Measurements from ENCODE around the gene RBMS1. TPM values are rescaled to one million over a fixed set of nuclear protein-coding genes. Genes with fewer than 3 reads are reported as not detected.

Gene RBMS1
- total RNA-seq, 2 experiments from 2014 or later = 84.7 to 87.9 TPM

GRCh38 chr2:160232905-160233475 is 260.6 kb downstream of the RBMS1 start:
- H3K4me1 Mint-ChIP-seq (ENCODE audit: low read depth) = no peaks in the 10 kb centered on the region
- POLR2A ChIA-PET = no interaction called here
- CTCF ChIA-PET = interaction anchor here (0.7 to 1.2 kb wide), 4 partner anchors 19 to 123 kb away, joined by 3 to 4 read pairs (median 3); no protein-coding TSS in a partner anchor

GRCh38 chr2:160229591-160229990 is 264.0 kb downstream of the RBMS1 start:
- CTCF ChIA-PET = interaction anchor here (0.7 to 1.7 kb wide), 3 partner anchors 11 to 23 kb away, joined by 3 to 5 read pairs (median 3); no protein-coding TSS in a partner anchor
- no peaks in the 10 kb centered on the region for H3K36me3 Mint-ChIP-seq (ENCODE audit: low read depth)
- DNase-seq = no peak
- H3K27me3 Mint-ChIP-seq (ENCODE audit: low read depth) = peaks cover 15% of the 10 kb centered on the region
- POLR2A ChIA-PET = no interaction called here
- no peak overlapping the region for H3K27ac Mint-ChIP-seq
- H3K4me3 Mint-ChIP-seq = no peak overlapping the region
- no peak for ATAC-seq
- no peaks in the 10 kb centered on the region for H3K9me3 Mint-ChIP-seq (ENCODE audit: insufficient read depth)
- H3K4me1 Mint-ChIP-seq (ENCODE audit: low read depth) = peaks cover 2% of the 10 kb centered on the region

More at GRCh38 chr2:160232905-160233475, 260.6 kb downstream of the RBMS1 start:
- Mint-ChIP-seq H3K27me3 (ENCODE audit: low read depth) (peaks cover 14% of the 10 kb centered on the region), H3K27ac (no peak overlapping the region), H3K9me3 (ENCODE audit: insufficient read depth) (no peaks in the 10 kb centered on the region), H3K4me3 (no peak overlapping the region), H3K36me3 (ENCODE audit: low read depth) (no peaks in the 10 kb centered on the region)
- ATAC-seq (no peak), DNase-seq (no peak)

GRCh38 chr2:160228141-160228917 is 265.3 kb downstream of the RBMS1 start:
- H3K4me3 Mint-ChIP-seq = no peak overlapping the region
- DNase-seq = no peak
- no peak for ATAC-seq
- CTCF ChIA-PET = no interaction called here
- H3K9me3 Mint-ChIP-seq (ENCODE audit: insufficient read depth) = no peaks in the 10 kb centered on the region
- H3K27ac Mint-ChIP-seq = no peak overlapping the region
- no peaks in the 10 kb centered on the region for H3K36me3 Mint-ChIP-seq (ENCODE audit: low read depth)
- peaks cover 10% of the 10 kb centered on the region for H3K27me3 Mint-ChIP-seq (ENCODE audit: low read depth)
- POLR2A ChIA-PET = no interaction called here
- peaks cover 12% of the 10 kb centered on the region for H3K4me1 Mint-ChIP-seq (ENCODE audit: low read depth)

- Mint-ChIP-seq H3K36me3 (ENCODE audit: low read depth) (no peaks in the 10 kb centered on the region), H3K27me3 (ENCODE audit: low read depth) (peaks cover 10% of the 10 kb centered on the region), H3K9me3 (ENCODE audit: insufficient read depth) (no peaks in the 10 kb centered on the region), H3K4me3 (no peak overlapping the region), H3K4me1 (ENCODE audit: low read depth) (peaks cover 17% of the 10 kb centered on the region), H3K27ac (no peak overlapping the region)
- ChIA-PET POLR2A (no interaction called here), CTCF (no interaction called here)
- ATAC-seq = no peak
- DNase-seq = no peak
Observed at GRCh38 chr2:160227293-160227915, 266.2 kb downstream of the RBMS1 start.

- ChIA-PET POLR2A (interaction anchor here (0.5 kb wide), 1 partner anchor 180 kb away, joined by 4 read pairs; no protein-coding TSS in a partner anchor), CTCF (no interaction called here)
- no peaks in the 10 kb centered on the region for H3K9me3 Mint-ChIP-seq (ENCODE audit: insufficient read depth)
Observed at GRCh38 chr2:160226367-160226766, 267.2 kb downstream of the RBMS1 start.

GRCh38 chr2:160225722-160226121 is 267.9 kb downstream of the RBMS1 start:
- ATAC-seq = no peak
- no peaks in the 10 kb centered on the region for H3K36me3 Mint-ChIP-seq (ENCODE audit: low read depth)
- H3K4me3 Mint-ChIP-seq = no peak overlapping the region
- ChIA-PET CTCF (interaction anchor here (1.2 to 1.3 kb wide), 2 partner anchors 12 to 26 kb away, joined by 3 to 4 read pairs; no protein-coding TSS in a partner anchor), POLR2A (no interaction called here)
- DNase-seq = no peak
- no peak overlapping the region for H3K27ac Mint-ChIP-seq
- no peaks in the 10 kb centered on the region for H3K9me3 Mint-ChIP-seq (ENCODE audit: insufficient read depth)
- peaks cover 10% of the 10 kb centered on the region for H3K27me3 Mint-ChIP-seq (ENCODE audit: low read depth)
- peaks cover 25% of the 10 kb centered on the region for H3K4me1 Mint-ChIP-seq (ENCODE audit: low read depth)

More at GRCh38 chr2:160226367-160226766, 267.2 kb downstream of the RBMS1 start:
- H3K27ac Mint-ChIP-seq = no peak overlapping the region
- H3K4me1 Mint-ChIP-seq (ENCODE audit: low read depth) = peaks cover 18% of the 10 kb centered on the region
- no peaks in the 10 kb centered on the region for H3K36me3 Mint-ChIP-seq (ENCODE audit: low read depth)
- peaks cover 10% of the 10 kb centered on the region for H3K27me3 Mint-ChIP-seq (ENCODE audit: low read depth)
- no peak for ATAC-seq
- no peak for DNase-seq
- no peak overlapping the region for H3K4me3 Mint-ChIP-seq

GRCh38 chr2:160224507-160224906 is 269.1 kb downstream of the RBMS1 start:
- no peak overlapping the region for H3K4me3 Mint-ChIP-seq
- POLR2A ChIA-PET = no interaction called here

GRCh38 chr2:160224060-160224459 is 269.5 kb downstream of the RBMS1 start:
- H3K27ac Mint-ChIP-seq = no peak overlapping the region

More at GRCh38 chr2:160224507-160224906, 269.1 kb downstream of the RBMS1 start:
- CTCF ChIA-PET = interaction anchor here (1.2 to 1.4 kb wide), 3 partner anchors 10 to 45 kb away, joined by 3 to 4 read pairs (median 4); no protein-coding TSS in a partner anchor
- DNase-seq = no peak
- no peaks in the 10 kb centered on the region for H3K9me3 Mint-ChIP-seq (ENCODE audit: insufficient read depth)
- peaks cover 31% of the 10 kb centered on the region for H3K4me1 Mint-ChIP-seq (ENCODE audit: low read depth)
- H3K36me3 Mint-ChIP-seq (ENCODE audit: low read depth) = no peaks in the 10 kb centered on the region
- no peak for ATAC-seq
- H3K27ac Mint-ChIP-seq = no peak overlapping the region
- peaks cover 10% of the 10 kb centered on the region for H3K27me3 Mint-ChIP-seq (ENCODE audit: low read depth)

GRCh38 chr2:160223560-160223959 is 270.0 kb downstream of the RBMS1 start:
- ChIA-PET POLR2A (no interaction called here), CTCF (interaction anchor here (1.4 kb wide), 1 partner anchor 46 kb away, joined by 4 read pairs; no protein-coding TSS in a partner anchor)
- peaks cover 31% of the 10 kb centered on the region for H3K4me1 Mint-ChIP-seq (ENCODE audit: low read depth)
- H3K36me3 Mint-ChIP-seq (ENCODE audit: low read depth) = no peaks in the 10 kb centered on the region
- H3K27ac Mint-ChIP-seq = no peak overlapping the region
- ATAC-seq (no peak), DNase-seq (no peak)
- no peaks in the 10 kb centered on the region for H3K9me3 Mint-ChIP-seq (ENCODE audit: insufficient read depth)
- no peak overlapping the region for H3K4me3 Mint-ChIP-seq
- peaks cover 9% of the 10 kb centered on the region for H3K27me3 Mint-ChIP-seq (ENCODE audit: low read depth)

More at GRCh38 chr2:160224060-160224459, 269.5 kb downstream of the RBMS1 start:
- peaks cover 31% of the 10 kb centered on the region for H3K4me1 Mint-ChIP-seq (ENCODE audit: low read depth)
- CTCF ChIA-PET = interaction anchor here (1.4 kb wide), 1 partner anchor 46 kb away, joined by 4 read pairs; no protein-coding TSS in a partner anchor
- H3K9me3 Mint-ChIP-seq (ENCODE audit: insufficient read depth) = no peaks in the 10 kb centered on the region
- H3K4me3 Mint-ChIP-seq = no peak overlapping the region
- DNase-seq (no peak), ATAC-seq (peak; percentile 69)
- H3K27me3 Mint-ChIP-seq (ENCODE audit: low read depth) = peaks cover 10% of the 10 kb centered on the region
- H3K36me3 Mint-ChIP-seq (ENCODE audit: low read depth) = no peaks in the 10 kb centered on the region
- POLR2A ChIA-PET = no interaction called here

GRCh38 chr2:160222546-160223283 is 270.9 kb downstream of the RBMS1 start:
- H3K27me3 Mint-ChIP-seq (ENCODE audit: low read depth) = peaks cover 7% of the 10 kb centered on the region
- H3K9me3 Mint-ChIP-seq (ENCODE audit: insufficient read depth) = no peaks in the 10 kb centered on the region
- DNase-seq (no peak), ATAC-seq (no peak)
- no peak overlapping the region for H3K4me3 Mint-ChIP-seq
- ChIA-PET POLR2A (no interaction called here), CTCF (interaction anchor here (1.6 kb wide), 1 partner anchor 29 kb away, joined by 4 read pairs; no protein-coding TSS in a partner anchor)
- no peak overlapping the region for H3K27ac Mint-ChIP-seq
- no peaks in the 10 kb centered on the region for H3K36me3 Mint-ChIP-seq (ENCODE audit: low read depth)
- H3K4me1 Mint-ChIP-seq (ENCODE audit: low read depth) = peaks cover 31% of the 10 kb centered on the region

All from activated CD8-positive, alpha-beta T cell treated with anti-CD3 and anti-CD28 coated beads, Interleukin-2, amount 10 ng/mL, durations not matched to agents 7 days and 5 days (primary cell).